Measurements from ENCODE around the gene POU3F2.

POU3F2 gene

GRCh38 chr6:98830146-98830545 is 4.2 kb upstream of the POU3F2 start:
- DNase-seq (ENCODE audit: low read depth in 2 of 2) = no peak

- DNase-seq (ENCODE audit: low read depth in 2 of 2) = no peak
Observed at GRCh38 chr6:98831057-98831958, 3.1 kb upstream of the POU3F2 start.

- DNase-seq (ENCODE audit: low read depth in 2 of 2) = no peak
Observed at GRCh38 chr6:98831959-98832283, 2.5 kb upstream of the POU3F2 start.

- DNase-seq (ENCODE audit: low read depth in 2 of 2) = no peak
Observed at GRCh38 chr6:98832284-98833056, 1.9 kb upstream of the POU3F2 start.

- DNase-seq (ENCODE audit: low read depth in 2 of 2) = no peak
Observed at GRCh38 chr6:98833057-98833306, 1.4 kb upstream of the POU3F2 start.

- no peak for DNase-seq (ENCODE audit: low read depth in 2 of 2)
Observed at GRCh38 chr6:98833307-98834059, 891 bp upstream of the POU3F2 start.

GRCh38 chr6:98835149-98836024 is 1.0 kb downstream of the POU3F2 start:
- no peak for DNase-seq (ENCODE audit: low read depth in 2 of 2)

GRCh38 chr6:98836025-98836961 is 1.9 kb downstream of the POU3F2 start:
- DNase-seq (ENCODE audit: low read depth in 2 of 2) = no peak

GRCh38 chr6:98836962-98837944 is 2.9 kb downstream of the POU3F2 start:
- DNase-seq (ENCODE audit: low read depth in 2 of 2) = no peak

GRCh38 chr6:98838032-98838431 is 3.7 kb downstream of the POU3F2 start:
- DNase-seq (ENCODE audit: low read depth in 2 of 2) = no peak

- DNase-seq (ENCODE audit: low read depth in 2 of 2) = no peak
Observed at GRCh38 chr6:98838975-98839374, 4.6 kb downstream of the POU3F2 start.

GRCh38 chr6:98839781-98840361 is 5.5 kb downstream of the POU3F2 start:
- no peak for DNase-seq (ENCODE audit: low read depth in 2 of 2)

GRCh38 chr6:98840385-98840784 is 6.0 kb downstream of the POU3F2 start:
- no peak for DNase-seq (ENCODE audit: low read depth in 2 of 2)

GRCh38 chr6:98840996-98841513 is 6.7 kb downstream of the POU3F2 start:
- no peak for DNase-seq (ENCODE audit: low read depth in 2 of 2)

GRCh38 chr6:98841621-98842341 is 7.4 kb downstream of the POU3F2 start:
- DNase-seq (ENCODE audit: low read depth in 2 of 2) = no peak

- no peak for DNase-seq (ENCODE audit: low read depth in 2 of 2)
Observed at GRCh38 chr6:98842342-98843180, 8.2 kb downstream of the POU3F2 start.
